GM12872 (cell line): ENCODE measurements around the gene KRTAP6-3.

ENCODE experiments used
- TF ChIP-seq, protein P1 (sequence below): IDR thresholded peaks from 3 replicates; pipeline ENCODE4 v1.5.1; 2011; ENCODE audit warnings: low read depth, mild to moderate bottlenecking, low read length, moderate library complexity; ENCODE audit not compliant: insufficient read depth

Gene KRTAP6-3

DNA sequence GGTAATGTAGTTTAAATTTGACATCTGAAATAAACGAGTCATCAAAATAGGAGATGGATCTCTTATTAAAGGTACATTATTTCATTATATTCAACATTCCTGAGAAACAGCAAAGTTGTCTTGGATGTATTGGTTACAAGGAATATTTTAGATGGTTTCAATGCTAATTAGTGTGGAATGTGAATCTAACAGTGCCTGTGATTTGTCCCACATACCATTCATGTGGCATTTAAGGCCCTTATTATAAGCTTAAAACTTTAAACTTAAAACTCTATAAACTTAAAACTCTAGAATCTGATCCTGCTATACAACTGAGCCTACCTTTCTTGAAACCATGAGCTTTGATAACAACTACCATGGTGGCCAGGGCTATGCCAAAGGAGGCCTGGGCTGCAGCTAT is 8.5 kb downstream of the KRTAP6-3 start, which contains the start of gene KRTAP22-1:
Gene KRTAP22-1, plus strand, starts transcription at position 301 of the 400 bp plus-strand sequence.
- TF ChIP-seq, protein P1, sequence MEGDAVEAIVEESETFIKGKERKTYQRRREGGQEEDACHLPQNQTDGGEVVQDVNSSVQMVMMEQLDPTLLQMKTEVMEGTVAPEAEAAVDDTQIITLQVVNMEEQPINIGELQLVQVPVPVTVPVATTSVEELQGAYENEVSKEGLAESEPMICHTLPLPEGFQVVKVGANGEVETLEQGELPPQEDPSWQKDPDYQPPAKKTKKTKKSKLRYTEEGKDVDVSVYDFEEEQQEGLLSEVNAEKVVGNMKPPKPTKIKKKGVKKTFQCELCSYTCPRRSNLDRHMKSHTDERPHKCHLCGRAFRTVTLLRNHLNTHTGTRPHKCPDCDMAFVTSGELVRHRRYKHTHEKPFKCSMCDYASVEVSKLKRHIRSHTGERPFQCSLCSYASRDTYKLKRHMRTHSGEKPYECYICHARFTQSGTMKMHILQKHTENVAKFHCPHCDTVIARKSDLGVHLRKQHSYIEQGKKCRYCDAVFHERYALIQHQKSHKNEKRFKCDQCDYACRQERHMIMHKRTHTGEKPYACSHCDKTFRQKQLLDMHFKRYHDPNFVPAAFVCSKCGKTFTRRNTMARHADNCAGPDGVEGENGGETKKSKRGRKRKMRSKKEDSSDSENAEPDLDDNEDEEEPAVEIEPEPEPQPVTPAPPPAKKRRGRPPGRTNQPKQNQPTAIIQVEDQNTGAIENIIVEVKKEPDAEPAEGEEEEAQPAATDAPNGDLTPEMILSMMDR = no peak

DNA sequence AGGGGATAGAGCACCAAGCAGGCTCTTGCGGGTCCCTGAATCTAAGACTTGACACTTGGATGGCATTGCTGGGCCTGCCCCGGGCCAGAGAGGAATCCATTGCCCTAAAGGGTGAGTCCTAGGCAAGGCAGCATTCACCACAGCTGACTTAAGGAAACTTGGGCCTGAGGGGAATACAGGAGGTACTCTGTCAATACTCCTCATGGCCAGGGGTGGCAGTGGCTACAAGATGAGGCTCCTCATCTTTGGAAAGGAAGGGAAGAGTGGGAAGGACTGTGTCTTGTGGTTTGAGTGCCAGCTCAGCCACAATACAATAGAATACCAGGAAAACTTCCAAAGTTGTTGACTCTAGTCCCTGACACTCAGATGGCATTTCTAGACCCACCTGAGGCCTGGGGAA is 13.7 kb downstream of the KRTAP6-3 start:
- TF ChIP-seq, protein P1 = no peak

DNA sequence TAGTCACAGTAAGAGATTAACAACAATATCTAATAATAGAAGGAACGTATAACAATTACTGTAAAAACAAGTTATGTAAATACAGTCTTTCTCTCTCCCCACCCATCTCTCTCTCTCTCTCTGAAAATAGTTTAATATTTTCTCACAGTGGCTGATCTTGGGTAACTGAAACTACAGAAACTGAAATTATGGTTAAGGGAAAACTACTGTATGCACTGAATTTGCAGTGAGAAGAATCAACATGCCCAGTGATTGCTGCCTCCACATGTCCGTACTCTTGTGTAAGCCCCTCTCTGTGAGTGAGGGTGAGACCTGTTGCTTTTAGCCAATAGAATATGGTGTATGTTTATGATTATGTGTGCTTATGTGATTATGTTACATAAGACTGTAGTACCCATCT is 19.9 kb downstream of the KRTAP6-3 start:
- TF ChIP-seq, protein P1 = no peak

DNA sequence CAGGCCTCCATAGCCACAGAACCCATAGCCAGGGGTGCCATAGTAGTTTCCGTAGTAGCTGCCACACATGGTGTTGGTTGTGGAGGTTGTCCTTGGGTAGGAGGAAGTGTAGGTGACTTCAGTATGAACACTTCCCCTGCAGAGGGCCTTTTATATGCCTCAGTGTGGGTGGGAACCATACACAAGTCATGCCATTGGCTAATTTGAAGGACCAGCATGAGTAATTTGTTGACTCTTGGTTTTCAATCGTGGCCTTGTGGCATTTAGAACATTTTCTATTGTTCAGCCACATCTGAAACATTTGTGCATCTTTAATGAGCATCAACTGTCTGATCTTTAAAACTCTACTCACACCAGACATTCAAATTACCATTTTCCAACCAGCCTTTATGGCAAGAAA is 21.6 kb downstream of the KRTAP6-3 start, which contains the start of gene KRTAP6-1:
Gene KRTAP6-1, minus strand, starts transcription at position 95 of the 400 bp plus-strand sequence. Its CDS starts 26 bp downstream, at position 69.
- TF ChIP-seq, protein P1 = no peak

- TF ChIP-seq, protein P1 = no peak
Measured at GRCh38 chr21:30615199-30615598, 23.0 kb downstream of the KRTAP6-3 start.

- TF ChIP-seq, protein P1 = no peak
Measured at GRCh38 chr21:30616125-30616524, 23.9 kb downstream of the KRTAP6-3 start, which contains the start of gene KRTAP20-1. TSS of gene KRTAP20-1 (plus strand) at chr21:30616425. CDS start at chr21:30616455, 30 bp downstream.

DNA sequence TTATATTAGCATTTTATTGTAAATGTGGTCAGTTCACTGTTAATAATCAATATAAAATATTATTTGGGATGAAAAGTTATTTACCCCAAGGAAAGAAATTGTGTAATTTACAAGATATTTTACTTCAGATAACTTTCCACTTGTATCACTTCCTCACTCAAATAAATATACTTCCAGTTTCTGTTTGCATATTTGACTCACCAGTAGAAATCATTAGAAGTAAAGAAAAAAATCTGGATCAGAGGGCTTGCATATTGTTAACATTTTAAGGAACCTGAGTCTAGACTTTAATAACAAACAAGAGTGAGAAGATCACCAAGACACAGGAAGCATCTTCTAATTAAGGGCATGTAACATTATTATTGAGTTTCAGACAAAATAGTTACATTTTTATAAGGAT is 27.8 kb downstream of the KRTAP6-3 start:
- TF ChIP-seq, protein P1 = no peak
